Measurements from ENCODE around the gene MZB1.

MZB1 gene, protein sequence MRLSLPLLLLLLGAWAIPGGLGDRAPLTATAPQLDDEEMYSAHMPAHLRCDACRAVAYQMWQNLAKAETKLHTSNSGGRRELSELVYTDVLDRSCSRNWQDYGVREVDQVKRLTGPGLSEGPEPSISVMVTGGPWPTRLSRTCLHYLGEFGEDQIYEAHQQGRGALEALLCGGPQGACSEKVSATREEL

DNA sequence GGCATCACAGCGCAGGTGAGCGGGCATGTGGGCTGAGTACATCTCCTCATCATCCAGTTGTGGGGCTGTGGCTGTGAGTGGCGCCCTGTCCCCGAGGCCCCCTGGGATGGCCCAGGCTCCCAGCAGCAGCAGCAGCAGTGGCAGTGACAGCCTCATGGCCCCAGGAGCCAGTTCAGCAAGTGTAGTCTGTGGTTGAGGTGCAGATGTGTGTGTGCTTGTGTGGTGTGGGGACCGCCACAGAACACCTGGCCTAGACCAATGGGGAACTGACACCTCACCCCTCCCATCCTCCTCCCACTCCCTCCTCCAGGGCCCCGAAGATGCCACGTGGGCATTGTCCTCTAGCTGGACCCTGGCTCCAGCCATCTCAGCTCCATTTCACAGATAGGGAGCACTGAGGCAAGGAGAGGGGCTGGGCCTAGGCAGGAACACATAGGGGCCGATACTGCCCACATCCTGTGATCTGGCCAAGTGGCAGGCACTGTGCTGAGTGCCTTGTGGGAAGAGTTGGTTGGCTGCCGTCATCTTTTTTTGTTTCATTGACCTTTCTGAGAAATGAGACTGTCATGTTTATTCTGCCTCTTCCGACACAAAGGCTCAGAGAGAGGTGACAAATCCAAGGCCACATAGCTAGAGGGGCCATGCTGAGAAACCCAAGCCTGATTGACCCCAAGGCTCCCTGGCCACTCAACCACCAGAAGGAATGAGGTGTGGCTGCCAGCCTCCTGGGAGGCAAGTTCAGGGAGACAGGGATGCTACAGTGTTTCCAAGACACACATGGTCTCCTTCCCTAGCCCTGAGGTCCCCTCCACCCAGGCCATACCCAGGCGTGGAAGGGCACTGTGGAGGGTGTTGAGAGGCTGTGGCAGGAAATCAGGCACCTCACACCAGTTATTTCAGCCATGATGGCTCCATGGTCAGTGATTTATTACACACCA, at the start of gene MZB1:
Gene MZB1 (minus strand): TSS at position 213 of the 938 bp plus-strand sequence. CDS start 57 bp downstream, at position 156.
- Histone ChIP-seq H3K4me3 (no peak within 1 kb of the TSS), H3K27ac (peak within 1 kb of the TSS in 1 of 2 donors; percentile 39)
- DNase-seq (ENCODE audit: low spot score) = no peak
- TF ChIP-seq, protein P1, sequence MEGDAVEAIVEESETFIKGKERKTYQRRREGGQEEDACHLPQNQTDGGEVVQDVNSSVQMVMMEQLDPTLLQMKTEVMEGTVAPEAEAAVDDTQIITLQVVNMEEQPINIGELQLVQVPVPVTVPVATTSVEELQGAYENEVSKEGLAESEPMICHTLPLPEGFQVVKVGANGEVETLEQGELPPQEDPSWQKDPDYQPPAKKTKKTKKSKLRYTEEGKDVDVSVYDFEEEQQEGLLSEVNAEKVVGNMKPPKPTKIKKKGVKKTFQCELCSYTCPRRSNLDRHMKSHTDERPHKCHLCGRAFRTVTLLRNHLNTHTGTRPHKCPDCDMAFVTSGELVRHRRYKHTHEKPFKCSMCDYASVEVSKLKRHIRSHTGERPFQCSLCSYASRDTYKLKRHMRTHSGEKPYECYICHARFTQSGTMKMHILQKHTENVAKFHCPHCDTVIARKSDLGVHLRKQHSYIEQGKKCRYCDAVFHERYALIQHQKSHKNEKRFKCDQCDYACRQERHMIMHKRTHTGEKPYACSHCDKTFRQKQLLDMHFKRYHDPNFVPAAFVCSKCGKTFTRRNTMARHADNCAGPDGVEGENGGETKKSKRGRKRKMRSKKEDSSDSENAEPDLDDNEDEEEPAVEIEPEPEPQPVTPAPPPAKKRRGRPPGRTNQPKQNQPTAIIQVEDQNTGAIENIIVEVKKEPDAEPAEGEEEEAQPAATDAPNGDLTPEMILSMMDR (IDR thresholded peaks at IDR 0.05) = no peak

DNA sequence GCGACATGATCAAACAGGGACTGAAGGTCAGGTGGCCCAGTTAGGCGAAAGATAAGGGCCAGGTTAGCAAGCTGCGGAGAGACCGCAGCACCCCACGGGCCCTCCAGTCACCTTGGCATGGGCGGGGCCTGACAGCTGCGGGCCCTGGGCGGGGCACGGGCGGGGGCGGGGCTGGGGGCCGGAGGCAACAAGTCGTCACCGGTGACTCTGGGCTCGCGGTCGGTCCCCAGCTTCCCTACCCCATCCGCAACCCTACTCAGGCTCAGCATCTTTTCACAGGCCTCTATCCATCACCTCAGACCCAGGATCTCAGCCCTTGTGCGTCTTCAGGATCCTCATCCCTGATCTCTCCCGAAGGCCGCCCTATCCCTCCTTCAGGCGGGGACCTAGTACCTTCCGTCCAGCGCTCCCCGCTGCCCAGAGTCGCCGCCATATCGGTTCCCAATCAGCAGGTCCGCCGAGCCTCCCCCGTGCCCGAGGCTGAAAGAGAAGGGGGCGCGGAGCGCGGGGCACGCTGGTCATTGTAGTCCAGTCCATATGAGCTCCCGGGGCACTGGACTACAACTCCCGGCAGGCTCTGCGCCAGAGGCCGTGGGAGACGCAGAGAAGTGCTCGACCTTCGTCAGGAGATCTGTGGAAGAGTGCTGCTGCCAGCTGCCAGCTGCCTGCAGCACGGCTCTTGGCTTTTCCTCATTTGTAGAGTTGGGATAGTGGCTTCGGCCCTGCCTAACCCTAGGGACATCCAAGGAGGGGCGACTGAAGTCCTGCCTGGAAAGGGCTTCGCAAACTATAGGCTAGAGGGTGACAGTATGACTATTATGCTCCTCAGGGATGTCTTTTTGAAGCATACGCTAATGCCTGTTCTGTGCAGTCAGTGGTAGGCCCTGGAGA, 49.5 kb upstream of the MZB1 start, which contains the start of gene DNAJC18:
Gene DNAJC18 (minus strand): TSS at position 513 of the 891 bp plus-strand sequence. CDS start 80 bp downstream, at position 433.
- TF ChIP-seq, protein P1 (IDR thresholded peaks at IDR 0.05) = no peak
- Histone ChIP-seq H3K4me3 (peak within 1 kb of the TSS; percentile 93), H3K27ac (peak within 1 kb of the TSS; percentile 96 to 98)
- peak; percentile 93 for DNase-seq (ENCODE audit: low spot score)

DNA sequence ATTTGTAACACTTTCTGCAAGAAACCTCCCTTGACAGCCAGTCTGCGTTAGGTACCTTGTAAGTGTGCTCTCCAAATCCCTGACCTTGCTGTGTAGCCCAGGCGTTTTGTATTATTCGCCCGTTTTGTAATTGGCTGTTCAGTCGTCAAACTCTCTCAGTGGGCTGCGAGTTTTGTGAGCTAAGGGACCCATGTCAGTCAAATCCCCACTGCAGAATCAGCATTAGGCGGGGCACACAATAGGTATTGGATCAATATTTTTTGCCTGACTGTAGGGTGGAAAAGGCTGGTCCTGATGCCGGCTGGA, 48.9 kb upstream of the MZB1 start:
- peak overlapping the region; percentile 93 for H3K4me3 ChIP-seq
- TF ChIP-seq, protein P1 (IDR thresholded peaks at IDR 0.05) = no peak
- peak overlapping the region; percentile 96 to 98 for H3K27ac ChIP-seq
- DNase-seq (ENCODE audit: low spot score) = no peak

DNA sequence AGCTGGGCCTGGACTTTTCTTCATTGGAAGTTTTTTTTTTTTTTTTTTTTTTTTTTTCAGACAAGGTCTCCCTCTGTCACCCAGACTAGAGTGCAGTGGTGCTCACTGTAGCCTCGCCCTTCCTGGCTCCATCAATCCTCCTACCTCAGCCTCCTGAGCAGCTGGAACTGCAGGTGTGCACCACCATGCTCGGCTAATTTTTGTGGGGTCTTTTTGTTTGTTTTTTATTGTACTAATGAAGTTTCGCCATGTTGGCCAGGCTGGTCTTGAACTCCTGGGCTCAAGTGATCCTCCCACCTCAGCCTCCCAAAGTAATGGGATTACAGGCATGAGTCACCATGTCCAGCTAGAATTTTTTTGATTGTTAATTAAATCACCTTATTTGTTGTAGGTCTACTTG, 46.0 kb upstream of the MZB1 start:
- Histone ChIP-seq H3K27ac (no peak overlapping the region), H3K4me3 (no peak overlapping the region)
- TF ChIP-seq, protein P1 (IDR thresholded peaks at IDR 0.05) = no peak
- DNase-seq (ENCODE audit: low spot score) = no peak

DNA sequence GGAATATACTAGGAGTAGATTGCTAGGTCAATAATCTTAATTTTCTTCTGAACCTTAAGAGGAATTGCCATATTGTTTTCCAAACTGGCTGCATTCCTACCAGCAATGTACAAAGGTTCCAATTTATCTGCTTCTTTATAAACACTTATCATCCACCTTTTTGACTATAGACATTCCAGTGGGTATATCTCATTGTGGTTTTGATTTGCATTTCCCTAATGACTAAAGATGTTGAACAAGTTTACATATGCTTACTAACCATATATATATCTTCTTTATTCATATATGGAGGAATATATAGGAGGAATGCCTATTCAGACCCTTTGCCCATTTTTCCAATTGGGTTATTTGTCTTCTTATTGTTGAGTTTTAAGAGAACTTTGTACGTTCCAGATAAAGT, 42.0 kb upstream of the MZB1 start:
- TF ChIP-seq, protein P1 (IDR thresholded peaks at IDR 0.05) = no peak
- DNase-seq (ENCODE audit: low spot score) = no peak
- Histone ChIP-seq H3K4me3 (no peak overlapping the region), H3K27ac (no peak overlapping the region)

DNA sequence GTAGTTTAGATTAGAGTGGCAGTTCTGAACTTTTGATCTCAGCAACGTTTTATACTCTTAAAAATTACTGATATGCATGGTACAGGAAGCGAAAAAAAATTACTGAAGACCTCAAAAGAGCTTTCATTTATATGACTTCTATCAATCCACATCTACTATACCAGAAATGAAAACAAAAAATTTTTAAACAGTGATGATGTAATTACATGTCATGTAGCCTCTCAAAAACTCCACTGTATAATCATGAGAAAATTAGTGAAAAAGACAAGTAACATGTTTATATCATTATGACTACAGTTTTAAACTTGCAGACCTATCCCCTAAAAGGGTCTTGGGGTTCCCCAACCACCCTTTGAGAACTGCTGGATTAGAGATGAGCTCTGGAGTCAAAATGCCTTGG, 40.3 kb upstream of the MZB1 start:
- TF ChIP-seq, protein P1 (IDR thresholded peaks at IDR 0.05) = no peak
- Histone ChIP-seq H3K4me3 (no peak overlapping the region), H3K27ac (no peak overlapping the region)
- no peak for DNase-seq (ENCODE audit: low spot score)

Data from coronary artery (tissue), 2 donors.